Gastrocnemius medialis (tissue), 4 donors: ENCODE data around the gene ARMH1.

Experiments used
- CTCF ChIP-seq, 5 experiments: fragments of 450-650 bp in 3 of 5; fragments of 200-600 bp in 2 of 5; sonication (generic) in 2 of 5; IDR thresholded peaks in 4 of 5; conservative IDR thresholded peaks in 1 of 5; 1 replicate in 4 of 5; 2 replicates in 1 of 5; pipeline ENCODE4 v1.5.1; 2016 to 2019; ENCODE audit warnings: antibody characterized with exemption in 5 of 5, mild to moderate bottlenecking in 3 of 5, moderate library complexity in 3 of 5
- POLR2A ChIP-seq, 2 donors: fragments of 450-650 bp; IDR thresholded peaks; one replicate each; pipeline ENCODE4 v1.6.1; 2017; ENCODE audit warnings: antibody characterized with exemption in 2 of 2, mild to moderate bottlenecking in 2 of 2, moderate library complexity in 2 of 2

- TF ChIP-seq POLR2A (IDR thresholded peaks at IDR 0.05) (no peak), CTCF (IDR thresholded peaks at IDR 0.05 in 4 of 5, conservative IDR thresholded peaks at IDR 0.05 in 1 of 5) (no peak)
Measured at GRCh38 chr1:44676484-44677200, 2.1 kb downstream of the ARMH1 start.
